Measurements from ENCODE around the gene TK2.

DNA sequence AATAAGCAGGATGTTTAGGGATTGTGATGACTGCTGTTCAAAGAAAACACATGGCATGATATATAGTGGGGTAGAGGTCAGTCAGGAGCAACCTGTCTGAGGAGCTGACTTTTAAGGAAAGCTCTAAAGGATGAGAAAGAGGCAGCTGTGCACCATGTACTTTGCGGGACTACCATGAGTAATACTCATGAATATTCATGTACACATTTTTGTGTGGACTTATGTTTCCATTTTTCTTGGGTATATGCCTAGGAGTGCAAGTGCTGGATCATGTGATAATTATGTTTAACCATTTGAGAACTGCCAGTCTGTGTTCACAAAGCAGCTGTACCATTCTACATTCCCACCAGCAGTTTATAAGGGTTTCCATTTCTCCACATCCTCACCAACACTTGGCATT, 87.0 kb downstream of the TK2 start:
- TF ChIP-seq, protein P1, sequence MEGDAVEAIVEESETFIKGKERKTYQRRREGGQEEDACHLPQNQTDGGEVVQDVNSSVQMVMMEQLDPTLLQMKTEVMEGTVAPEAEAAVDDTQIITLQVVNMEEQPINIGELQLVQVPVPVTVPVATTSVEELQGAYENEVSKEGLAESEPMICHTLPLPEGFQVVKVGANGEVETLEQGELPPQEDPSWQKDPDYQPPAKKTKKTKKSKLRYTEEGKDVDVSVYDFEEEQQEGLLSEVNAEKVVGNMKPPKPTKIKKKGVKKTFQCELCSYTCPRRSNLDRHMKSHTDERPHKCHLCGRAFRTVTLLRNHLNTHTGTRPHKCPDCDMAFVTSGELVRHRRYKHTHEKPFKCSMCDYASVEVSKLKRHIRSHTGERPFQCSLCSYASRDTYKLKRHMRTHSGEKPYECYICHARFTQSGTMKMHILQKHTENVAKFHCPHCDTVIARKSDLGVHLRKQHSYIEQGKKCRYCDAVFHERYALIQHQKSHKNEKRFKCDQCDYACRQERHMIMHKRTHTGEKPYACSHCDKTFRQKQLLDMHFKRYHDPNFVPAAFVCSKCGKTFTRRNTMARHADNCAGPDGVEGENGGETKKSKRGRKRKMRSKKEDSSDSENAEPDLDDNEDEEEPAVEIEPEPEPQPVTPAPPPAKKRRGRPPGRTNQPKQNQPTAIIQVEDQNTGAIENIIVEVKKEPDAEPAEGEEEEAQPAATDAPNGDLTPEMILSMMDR (IDR thresholded peaks at IDR 0.05), result no peak
- no peak for TF ChIP-seq POLR2A (IDR thresholded peaks at IDR 0.05)

Measured in transverse colon (tissue), 3 donors.